Measurements from ENCODE around the gene TMEM169.
"Not testable (repeated sequence)": the region's sequence is repeated elsewhere in the genome, so short reads cannot be mapped to it uniquely, and the experiment has no call there.

TMEM169 gene

DNA sequence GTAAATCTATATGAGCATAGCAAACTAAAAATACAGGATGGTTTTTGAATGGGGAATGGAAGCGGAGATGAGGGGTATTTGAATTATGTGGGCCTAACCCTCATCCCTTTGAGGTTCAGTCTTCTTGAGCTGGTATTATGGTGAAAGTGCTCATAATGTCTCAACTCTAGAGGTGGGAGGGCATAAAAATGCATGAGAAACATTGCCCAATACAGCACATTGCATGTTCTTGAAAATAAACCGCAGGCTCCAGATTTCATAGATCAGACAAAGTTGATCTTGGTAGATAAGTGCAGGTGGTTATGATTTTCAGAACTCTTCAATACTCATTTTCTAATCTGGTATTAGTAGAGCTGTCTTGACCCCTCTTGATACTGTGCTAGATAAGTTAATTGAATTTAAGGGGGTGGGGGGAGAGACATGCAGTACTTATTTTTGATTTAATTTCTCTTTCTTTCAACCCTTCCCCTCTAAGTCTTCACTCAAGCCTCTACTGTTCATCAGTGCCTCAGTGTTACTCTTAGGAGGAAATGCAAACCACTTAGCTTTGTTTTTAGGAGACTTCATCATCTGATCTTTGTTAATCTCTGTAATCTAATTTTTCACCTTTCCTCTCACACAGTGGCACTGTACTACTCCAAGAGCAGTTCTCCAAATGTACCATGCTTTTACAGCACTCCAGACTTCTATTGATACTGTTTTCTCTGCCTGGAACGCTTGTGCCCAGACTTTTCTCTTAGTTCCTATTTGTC lies 49.6 kb downstream of the TMEM169 start:
- DNase-seq (ENCODE audit: low read depth): no peak

DNA sequence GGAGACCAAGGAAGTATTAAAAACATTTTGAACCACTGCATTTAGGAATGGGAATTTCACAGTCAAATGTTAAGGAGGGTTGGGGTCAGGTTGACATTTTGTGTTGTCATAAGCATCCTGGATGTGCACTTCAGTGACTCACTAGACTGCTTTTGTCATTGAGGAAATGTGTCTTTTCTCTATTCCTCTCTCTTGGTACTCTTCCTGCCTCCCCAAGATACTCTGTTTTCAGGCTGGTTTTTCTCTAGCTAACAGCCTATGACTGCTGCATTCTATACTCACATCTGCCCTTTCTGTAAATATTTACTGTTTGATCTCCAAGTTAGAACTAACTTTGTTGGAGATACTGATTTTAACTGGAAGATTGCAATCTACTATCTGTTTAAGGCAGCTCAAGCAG lies 50.9 kb downstream of the TMEM169 start:
- no peak for DNase-seq (ENCODE audit: low read depth)

DNA sequence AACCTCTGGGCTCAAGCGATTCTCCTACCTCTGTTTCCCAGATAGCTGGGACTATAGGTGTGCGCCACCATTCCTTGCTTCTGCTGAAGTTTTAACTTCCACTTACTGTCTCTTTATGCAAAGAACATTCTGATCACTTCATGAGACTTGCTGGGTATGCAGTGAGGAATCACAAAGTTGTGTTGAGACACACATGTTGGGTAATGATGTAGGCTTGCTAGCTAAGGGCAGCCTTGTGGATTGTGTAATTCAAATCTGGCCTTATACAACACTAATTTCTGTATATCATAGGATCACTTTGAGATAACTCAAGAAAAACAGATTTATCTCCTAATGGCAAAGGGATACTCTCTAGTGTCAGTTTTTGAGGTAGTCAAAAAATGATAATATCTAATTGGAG lies 51.7 kb downstream of the TMEM169 start:
- DNase-seq (ENCODE audit: low read depth): no peak

DNA sequence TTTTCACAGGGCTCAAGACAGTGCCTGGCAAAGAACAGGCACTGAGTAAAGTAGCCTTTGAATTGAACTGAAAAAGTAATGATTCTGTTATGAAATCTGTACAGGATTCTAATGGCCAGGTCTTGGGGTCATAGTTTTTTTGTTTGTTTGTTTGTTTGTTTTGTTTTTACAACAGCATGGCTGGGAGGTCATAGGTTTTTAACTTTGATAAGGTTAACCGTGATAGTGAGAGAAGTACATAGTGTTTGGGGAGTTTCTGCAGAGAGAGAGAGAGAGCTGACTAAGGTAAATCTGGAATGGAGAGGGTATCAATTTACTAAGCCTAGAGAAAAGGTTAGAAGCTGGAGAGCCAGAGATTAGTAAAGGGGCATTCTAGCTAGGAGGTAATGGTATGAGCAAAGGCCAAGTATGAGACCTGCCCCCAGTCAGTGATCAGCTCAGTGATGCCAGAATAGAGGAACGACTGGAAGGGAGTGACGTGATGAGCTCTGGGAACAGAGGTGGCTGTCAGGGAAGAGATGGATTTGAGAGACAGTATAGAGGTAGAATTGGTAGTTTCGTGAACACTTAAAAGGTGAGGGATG lies 53.3 kb downstream of the TMEM169 start:
- DNase-seq (ENCODE audit: low read depth): no peak

DNA sequence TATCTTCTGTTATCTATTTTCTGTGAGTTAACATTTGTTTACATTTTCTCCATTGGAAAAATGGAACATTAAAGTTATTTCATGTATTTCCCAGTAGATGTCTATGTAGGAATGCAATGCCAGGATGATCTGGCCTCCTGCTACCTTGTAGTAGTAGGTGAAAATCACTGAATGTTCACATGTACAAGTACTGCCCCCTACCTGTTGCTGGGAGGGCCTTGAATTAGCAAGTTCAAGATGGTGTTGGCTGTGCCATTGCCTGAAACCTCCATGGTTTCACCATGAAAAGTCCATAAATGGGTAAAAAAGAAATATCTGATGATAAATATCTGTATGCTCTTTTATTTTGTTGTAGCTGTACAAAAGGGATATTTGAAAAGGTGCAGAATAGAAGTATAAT lies 58.2 kb downstream of the TMEM169 start:
- no peak for DNase-seq (ENCODE audit: low read depth)

DNA sequence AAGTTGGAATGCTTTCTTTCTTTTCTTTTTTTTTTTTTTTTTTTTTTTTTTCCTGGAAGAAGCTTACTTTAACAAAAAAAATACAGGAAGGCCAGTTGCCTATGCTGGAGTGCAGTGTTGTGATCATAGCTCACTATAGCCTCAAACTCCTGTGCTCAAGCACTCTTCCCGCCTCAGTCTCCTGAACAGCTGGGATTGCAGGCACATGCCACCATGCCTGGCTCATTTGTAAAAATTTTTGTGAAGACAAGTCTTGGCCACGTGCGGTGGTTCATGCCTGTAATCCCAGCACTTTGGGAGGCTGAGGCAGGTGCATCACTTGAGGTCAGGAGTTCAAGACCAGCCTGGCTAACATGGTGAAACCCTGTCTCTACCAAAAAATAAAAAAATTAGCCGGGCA lies 59.8 kb downstream of the TMEM169 start:
- not testable (repeated sequence) for DNase-seq (ENCODE audit: low read depth)

DNA sequence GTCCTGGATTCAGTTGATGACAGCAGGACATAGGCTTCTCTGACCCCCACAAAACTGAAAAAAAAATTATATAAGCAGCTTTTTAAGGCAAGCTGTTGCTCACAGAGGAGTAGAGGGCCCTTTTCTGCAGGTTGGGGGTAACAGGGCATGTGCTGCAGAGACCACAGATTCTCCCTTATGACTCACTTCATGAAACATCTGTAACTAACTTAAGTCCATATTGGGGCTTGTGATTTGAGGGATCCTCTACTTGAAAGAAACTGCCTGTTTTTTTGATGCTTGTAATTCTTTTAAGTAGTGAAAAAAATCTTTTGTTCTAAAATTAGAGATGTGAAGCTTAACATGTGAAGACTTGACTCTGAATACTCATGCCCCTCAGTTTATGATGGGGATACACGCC lies 60.8 kb downstream of the TMEM169 start:
- DNase-seq (ENCODE audit: low read depth): peak; percentile 65

DNA sequence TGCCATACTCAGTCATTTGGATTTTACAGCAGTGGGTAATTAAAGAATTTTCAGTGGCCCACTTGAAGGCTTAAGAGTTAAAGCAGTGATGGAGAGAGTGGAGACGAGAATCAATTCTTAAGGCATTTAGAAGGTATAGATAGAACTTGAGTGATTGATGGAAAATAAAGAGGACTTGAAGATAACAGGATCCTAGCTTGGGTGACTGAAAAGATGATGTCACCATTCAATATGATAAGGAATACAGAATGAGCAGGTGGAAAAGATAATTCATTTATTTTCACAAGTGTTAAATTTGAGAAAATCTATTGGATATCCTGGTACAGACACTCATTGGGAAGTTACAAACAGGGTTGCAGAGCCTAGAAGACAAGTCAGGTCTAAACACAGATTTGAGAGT lies 62.7 kb downstream of the TMEM169 start:
- DNase-seq (ENCODE audit: low read depth): no peak

DNA sequence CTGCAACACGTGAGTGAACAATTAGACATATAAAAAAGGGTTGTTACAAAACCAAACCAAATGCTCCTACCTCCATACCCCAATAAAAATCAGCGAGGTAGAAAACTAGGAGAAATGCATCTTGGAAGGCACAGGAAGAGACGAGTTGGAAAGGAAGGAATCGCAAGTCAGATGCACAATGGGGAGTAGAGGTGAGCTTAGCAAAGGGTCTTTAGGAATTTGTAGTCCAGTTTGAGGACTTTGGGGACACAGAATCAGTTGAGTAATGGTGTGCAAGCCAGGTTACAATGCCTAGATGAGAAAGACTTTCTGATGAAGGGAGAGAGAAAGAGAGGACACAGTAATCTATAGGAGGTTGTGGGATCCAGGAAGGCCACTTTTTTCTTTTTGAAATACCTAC lies 63.1 kb downstream of the TMEM169 start:
- DNase-seq (ENCODE audit: low read depth): no peak

DNA sequence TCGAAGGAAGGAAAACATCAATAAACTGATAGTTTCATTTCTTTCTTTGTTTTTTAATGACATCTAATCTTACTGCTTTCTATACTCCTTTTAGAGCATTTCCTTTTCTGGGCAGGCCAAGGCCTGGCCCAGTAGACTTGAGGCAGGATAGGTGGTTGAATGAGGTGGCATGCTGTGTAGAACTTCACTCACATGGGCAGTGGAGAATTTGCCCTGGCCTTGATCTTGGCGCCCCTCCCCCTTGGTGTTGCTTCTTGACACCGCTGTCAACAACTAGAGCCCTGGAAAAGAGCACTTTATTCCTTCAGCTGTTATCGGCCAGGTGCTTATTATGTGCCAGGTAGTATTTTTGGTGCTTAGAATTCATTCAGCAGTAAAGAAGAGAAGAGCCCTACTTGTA lies 64.9 kb downstream of the TMEM169 start:
- no peak for DNase-seq (ENCODE audit: low read depth)

DNA sequence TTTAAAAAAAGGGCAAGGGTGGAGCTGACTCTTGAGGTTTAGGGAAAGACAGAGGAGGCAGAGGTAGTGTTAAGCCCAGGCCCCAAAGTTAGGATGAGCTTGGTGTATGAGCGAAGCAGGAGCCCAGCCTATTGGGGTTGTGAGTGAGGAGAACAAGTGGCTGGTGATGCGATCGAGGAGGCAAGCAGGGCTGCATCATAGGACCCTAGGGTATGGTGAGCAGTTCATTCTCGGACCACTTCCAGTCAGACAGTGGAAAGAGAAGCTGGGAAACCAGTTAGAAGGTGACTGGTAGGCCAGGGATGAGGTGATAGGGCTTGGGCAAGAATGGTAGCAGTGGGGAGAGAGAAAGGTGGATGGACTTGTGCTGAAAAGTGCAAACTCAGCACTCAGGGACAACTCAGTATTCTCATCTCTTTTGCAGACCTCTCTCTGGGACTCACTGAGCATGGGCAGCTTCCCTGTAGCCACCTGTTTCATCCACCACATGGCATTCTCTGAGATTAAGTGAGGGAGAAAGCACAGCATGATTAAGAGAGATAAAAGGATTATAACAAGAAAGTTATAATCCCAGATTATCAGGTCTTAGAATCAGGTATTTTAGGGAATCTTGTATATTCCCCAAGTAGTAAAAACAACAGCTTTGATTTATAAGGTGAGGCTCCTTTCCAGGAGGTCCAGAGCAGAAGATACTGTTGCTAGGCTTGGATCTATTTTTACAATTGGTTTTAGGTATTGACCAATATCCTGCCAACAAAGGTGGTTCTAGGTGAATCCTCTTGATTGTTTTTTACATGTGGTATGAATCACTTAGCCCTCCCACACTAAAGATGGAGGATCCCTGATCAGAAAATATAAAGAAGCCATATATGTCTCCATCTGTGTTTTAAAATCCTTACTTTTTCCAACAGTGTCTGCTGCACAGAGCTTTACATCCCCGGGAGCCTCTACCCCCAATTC lies 65.7 kb downstream of the TMEM169 start:
- no peak for DNase-seq (ENCODE audit: low read depth)

DNA sequence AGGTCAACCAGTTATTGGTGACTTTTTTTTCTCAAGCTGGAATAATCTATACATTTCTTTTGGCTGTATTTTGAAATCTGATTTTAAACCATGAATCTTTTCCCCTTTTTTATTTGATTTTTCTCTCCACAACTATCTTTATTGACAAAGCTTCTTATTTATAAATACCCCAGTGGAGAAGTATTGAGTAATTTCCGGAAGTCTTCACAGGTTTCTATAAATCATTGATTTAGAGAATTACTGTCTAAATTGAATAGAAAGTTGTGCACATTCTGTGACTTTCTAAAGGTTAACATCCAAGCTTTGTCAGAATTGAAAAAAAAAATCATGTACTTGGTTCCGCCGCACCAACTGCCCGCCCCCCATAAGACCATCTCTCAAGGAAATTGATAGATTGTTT lies 67.3 kb downstream of the TMEM169 start:
- DNase-seq (ENCODE audit: low read depth): no peak

DNA sequence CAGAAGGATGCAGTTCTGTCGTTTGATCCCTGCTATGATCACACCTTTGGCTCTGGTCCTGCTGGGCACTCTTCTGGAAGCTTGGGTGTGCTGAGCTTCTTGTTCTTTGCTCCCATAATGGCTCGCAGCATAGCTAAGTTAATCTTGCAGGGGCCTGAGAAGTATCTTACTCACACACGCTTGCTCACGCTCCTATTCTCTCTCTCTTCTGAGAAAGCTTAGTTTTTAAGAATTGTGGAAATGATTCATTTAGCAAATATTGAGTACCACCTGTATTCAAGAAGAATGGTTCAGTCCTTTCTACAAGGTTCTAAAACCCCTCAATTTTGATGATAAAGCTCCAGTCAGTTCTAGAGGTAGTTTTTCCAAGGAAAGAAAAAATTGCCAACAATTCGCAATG lies 68.0 kb downstream of the TMEM169 start:
- no peak for DNase-seq (ENCODE audit: low read depth)

DNA sequence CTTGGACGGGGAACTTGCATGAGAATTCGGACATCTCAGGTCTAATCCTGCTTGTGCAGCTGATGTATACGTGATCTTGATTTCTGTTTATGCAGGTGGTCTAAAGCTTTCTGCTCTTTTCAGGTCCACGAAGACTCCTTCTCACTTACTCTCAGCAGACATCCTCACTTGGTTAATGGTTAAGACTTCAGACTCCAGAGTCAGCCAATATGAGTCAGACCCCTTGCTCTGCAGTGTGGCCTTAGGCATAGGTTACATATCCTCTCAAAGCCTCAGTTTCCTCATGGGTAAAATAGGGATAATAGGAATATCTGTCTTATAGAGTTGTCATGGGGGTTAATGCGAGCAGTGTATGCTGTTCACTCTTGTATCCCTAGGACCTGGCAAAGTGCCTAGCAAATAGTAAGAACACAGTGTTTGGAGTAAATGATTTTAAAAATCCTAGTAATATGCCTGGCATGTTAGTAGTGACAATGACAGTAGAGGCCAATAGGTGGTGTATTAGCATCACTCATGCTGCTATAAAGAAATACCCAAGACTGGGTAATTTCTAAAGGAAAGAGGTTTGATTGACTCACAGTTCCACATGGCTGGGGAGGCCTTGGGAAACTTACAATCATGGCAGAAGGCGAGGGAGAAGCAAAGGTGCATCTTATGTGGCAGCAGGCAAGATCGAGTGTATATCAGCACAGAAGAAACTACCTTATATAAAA lies 69.8 kb downstream of the TMEM169 start:
- DNase-seq (ENCODE audit: low read depth): no peak
